ENCODE data around the gene CLSTN2.

Gene CLSTN2

GRCh38 chr3:140597364-140597763, 662.4 kb downstream of the CLSTN2 start:
- no peak for DNase-seq (ENCODE audit: low spot score)

- DNase-seq (ENCODE audit: low spot score) = no peak
Measured at GRCh38 chr3:140597792-140598191, 662.8 kb downstream of the CLSTN2 start.

GRCh38 chr3:140599009-140599408, 664.0 kb downstream of the CLSTN2 start:
- no peak for DNase-seq (ENCODE audit: low spot score)

GRCh38 chr3:140599496-140599895, 664.5 kb downstream of the CLSTN2 start:
- DNase-seq (ENCODE audit: low spot score) = no peak

GRCh38 chr3:140601881-140602280, 666.9 kb downstream of the CLSTN2 start:
- DNase-seq (ENCODE audit: low spot score) = no peak

- DNase-seq (ENCODE audit: low spot score) = no peak
Measured at GRCh38 chr3:140602781-140603180, 667.8 kb downstream of the CLSTN2 start.

- DNase-seq (ENCODE audit: low spot score) = no peak
Measured at GRCh38 chr3:140603766-140604165, 668.8 kb downstream of the CLSTN2 start.

- DNase-seq (ENCODE audit: low spot score) = no peak
Measured at GRCh38 chr3:140610544-140610943, 675.6 kb downstream of the CLSTN2 start.

GRCh38 chr3:140614001-140614400, 679.0 kb downstream of the CLSTN2 start:
- no peak for DNase-seq (ENCODE audit: low spot score)

GRCh38 chr3:140617135-140617534, 682.1 kb downstream of the CLSTN2 start:
- no peak for DNase-seq (ENCODE audit: low spot score)

GRCh38 chr3:140626856-140627255, 691.9 kb downstream of the CLSTN2 start:
- no peak for DNase-seq (ENCODE audit: low spot score)

All from cerebellar cortex (tissue), 1 donor.